ENCODE results near the gene ATG12.
A peak's percentile ranks its signal among the peaks of the same experiment; 100 is the strongest.

DNA sequence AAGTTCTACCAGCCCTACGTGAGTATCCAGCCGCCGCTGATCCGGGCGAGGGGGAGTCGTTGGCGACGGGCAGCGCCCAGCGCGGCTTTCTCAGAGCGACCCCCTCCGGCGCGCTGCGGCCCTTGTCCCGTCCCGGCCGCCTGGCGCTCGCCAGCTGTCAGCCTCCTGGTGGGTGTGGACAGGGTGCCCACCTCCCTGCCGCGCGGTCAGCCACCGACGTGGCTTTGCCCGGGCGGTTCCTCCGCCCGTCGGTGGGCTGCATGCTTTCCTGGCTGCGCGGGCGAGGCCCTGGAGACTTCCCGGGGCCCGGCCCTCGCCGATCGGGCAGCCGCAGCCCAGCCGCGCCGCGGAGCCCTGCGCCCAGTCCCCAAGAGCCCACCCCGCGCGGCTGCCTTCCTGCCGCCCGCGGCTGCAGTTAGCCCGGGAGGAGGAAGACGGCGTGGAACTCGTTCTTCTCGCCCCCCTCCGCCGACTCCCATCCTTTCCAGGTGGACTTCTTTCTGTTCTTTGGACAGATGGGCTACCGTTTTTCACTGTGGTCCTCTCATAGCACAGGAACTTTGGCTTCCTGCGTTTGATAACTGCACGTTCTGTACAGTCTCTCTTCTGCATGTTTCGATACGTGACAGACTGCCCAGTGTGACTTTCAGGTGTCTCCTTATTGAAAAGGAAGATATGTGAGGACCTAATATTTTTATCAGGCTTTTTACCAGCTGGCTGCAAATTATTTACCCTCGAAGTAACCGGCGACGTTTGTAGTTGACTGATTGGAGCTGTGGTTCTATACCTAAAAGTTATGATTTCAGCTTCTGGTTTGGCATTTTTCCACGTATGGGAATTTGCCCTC, 947 bp upstream of the ATG12 start:
- TF ChIP-seq NR3C1 (IDR thresholded peaks at IDR 0.05) (no peak), JUNB (IDR thresholded peaks at IDR 0.05) (no peak), POLR2A (IDR thresholded peaks at IDR 0.05; ENCODE audit: low read length) (no peak; the same call in 1 of the 2 replicates), BHLHE40 (IDR thresholded peaks at IDR 0.05; ENCODE audit: low read depth, low read length) (no peak), ZSCAN20 (CRISPR knock-in tag; IDR thresholded peaks at IDR 0.05) (no peak), RCOR1 (IDR thresholded peaks at IDR 0.05; ENCODE audit: low read depth, low read length) (no peak)
- TF ChIP-seq, protein P1, sequence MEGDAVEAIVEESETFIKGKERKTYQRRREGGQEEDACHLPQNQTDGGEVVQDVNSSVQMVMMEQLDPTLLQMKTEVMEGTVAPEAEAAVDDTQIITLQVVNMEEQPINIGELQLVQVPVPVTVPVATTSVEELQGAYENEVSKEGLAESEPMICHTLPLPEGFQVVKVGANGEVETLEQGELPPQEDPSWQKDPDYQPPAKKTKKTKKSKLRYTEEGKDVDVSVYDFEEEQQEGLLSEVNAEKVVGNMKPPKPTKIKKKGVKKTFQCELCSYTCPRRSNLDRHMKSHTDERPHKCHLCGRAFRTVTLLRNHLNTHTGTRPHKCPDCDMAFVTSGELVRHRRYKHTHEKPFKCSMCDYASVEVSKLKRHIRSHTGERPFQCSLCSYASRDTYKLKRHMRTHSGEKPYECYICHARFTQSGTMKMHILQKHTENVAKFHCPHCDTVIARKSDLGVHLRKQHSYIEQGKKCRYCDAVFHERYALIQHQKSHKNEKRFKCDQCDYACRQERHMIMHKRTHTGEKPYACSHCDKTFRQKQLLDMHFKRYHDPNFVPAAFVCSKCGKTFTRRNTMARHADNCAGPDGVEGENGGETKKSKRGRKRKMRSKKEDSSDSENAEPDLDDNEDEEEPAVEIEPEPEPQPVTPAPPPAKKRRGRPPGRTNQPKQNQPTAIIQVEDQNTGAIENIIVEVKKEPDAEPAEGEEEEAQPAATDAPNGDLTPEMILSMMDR (IDR thresholded peaks at IDR 0.05) = peak; percentile 28; the same call in 1 of the 3 replicates
- TF ChIP-seq, protein P2, sequence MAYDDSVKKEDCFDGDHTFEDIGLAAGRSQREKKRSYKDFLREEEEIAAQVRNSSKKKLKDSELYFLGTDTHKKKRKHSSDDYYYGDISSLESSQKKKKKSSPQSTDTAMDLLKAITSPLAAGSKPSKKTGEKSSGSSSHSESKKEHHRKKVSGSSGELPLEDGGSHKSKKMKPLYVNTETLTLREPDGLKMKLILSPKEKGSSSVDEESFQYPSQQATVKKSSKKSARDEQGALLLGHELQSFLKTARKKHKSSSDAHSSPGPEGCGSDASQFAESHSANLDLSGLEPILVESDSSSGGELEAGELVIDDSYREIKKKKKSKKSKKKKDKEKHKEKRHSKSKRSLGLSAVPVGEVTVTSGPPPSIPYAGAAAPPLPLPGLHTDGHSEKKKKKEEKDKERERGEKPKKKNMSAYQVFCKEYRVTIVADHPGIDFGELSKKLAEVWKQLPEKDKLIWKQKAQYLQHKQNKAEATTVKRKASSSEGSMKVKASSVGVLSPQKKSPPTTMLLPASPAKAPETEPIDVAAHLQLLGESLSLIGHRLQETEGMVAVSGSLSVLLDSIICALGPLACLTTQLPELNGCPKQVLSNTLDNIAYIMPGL (CRISPR knock-in tag; IDR thresholded peaks at IDR 0.05; ENCODE audit: borderline replicate concordance) = no peak
